Trophoblast cell (in vitro differentiated cells and primary cell): Measurements from ENCODE around the gene SCN11A.

Experiments used
- DNase-seq, 2 donors: peaks; one replicate each; pipeline ENCODE4 v3.0.0-alpha.2; 2016
- H2AFZ ChIP-seq: 2 replicates; pipeline ENCODE4 v1.6.1; 2013; ENCODE audit warnings: low read length, moderate library complexity, mild to moderate bottlenecking; ENCODE audit not compliant: insufficient read depth, poor library complexity
- H2AK5ac ChIP-seq: 2 replicates; pipeline ENCODE4 v1.6.1; 2013; ENCODE audit warnings: mild to moderate bottlenecking, low read length
- H2BK120ac ChIP-seq: 2 replicates; pipeline ENCODE4 v1.6.1; 2013; ENCODE audit warnings: low read length, mild to moderate bottlenecking, moderate library complexity; ENCODE audit not compliant: insufficient read depth, poor library complexity
- H2BK12ac ChIP-seq: 2 replicates; pipeline ENCODE4 v1.6.1; 2013; ENCODE audit warnings: mild to moderate bottlenecking, low read length, moderate library complexity
- H2BK5ac ChIP-seq: 2 replicates; pipeline ENCODE4 v1.6.1; 2013; ENCODE audit warnings: low read length, low read depth, moderate library complexity, mild to moderate bottlenecking; ENCODE audit not compliant: poor library complexity
- H3K14ac ChIP-seq: 2 replicates; pipeline ENCODE4 v1.6.1; 2013; ENCODE audit warnings: mild to moderate bottlenecking, low read length
- H3K18ac ChIP-seq: 2 replicates; pipeline ENCODE4 v1.6.1; 2013; ENCODE audit warnings: mild to moderate bottlenecking, low read length
- H3K23ac ChIP-seq: 2 replicates; pipeline ENCODE4 v1.6.1; 2013; ENCODE audit warnings: low read length
- H3K27ac ChIP-seq: 2 replicates; pipeline ENCODE4 v1.5.1; 2013; ENCODE audit warnings: low read depth, mild to moderate bottlenecking, inconsistent platforms, low read length, moderate library complexity
- H3K27me3 ChIP-seq: 2 replicates; pipeline ENCODE4 v1.6.1; 2013; ENCODE audit warnings: inconsistent platforms, mild to moderate bottlenecking, low read length, moderate library complexity; ENCODE audit not compliant: insufficient read depth
- H3K36me3 ChIP-seq, 2 experiments: 1 replicate in 1 of 2; 2 replicates in 1 of 2; pipeline ENCODE4 v1.6.1; 2013; ENCODE audit warnings: low read length in 2 of 2, mild to moderate bottlenecking in 2 of 2, moderate library complexity in 1 of 2; ENCODE audit not compliant: insufficient read depth in 2 of 2, control insufficient read depth in 1 of 2
- H3K4ac ChIP-seq: 2 replicates; pipeline ENCODE4 v1.6.1; 2013; ENCODE audit warnings: low read depth, mild to moderate bottlenecking, low read length, moderate library complexity
- H3K4me1 ChIP-seq, 2 experiments: 1 replicate in 1 of 2; 2 replicates in 1 of 2; pipeline ENCODE4 v1.6.1; 2013; ENCODE audit warnings: low read length in 2 of 2, mild to moderate bottlenecking in 2 of 2, moderate library complexity in 1 of 2; ENCODE audit not compliant: insufficient read depth in 2 of 2, control insufficient read depth in 1 of 2
- H3K4me2 ChIP-seq: 2 replicates; pipeline ENCODE4 v1.6.1; 2013; ENCODE audit warnings: inconsistent platforms, mild to moderate bottlenecking, low read length, moderate library complexity
- H3K4me3 ChIP-seq: 2 replicates; pipeline ENCODE4 v1.5.1; 2013; ENCODE audit warnings: mild to moderate bottlenecking, low read depth, low read length, inconsistent platforms
- H3K79me1 ChIP-seq: one replicate; pipeline ENCODE4 v1.6.1; 2013; ENCODE audit warnings: low read length
- H3K79me2 ChIP-seq: 2 replicates; pipeline ENCODE4 v1.6.1; 2013; ENCODE audit warnings: low read length, mild to moderate bottlenecking; ENCODE audit not compliant: control insufficient read depth, insufficient read depth, poor library complexity
- H3K9ac ChIP-seq: 2 replicates; pipeline ENCODE4 v1.6.1; 2013; ENCODE audit warnings: mild to moderate bottlenecking, low read length
- H3K9me3 ChIP-seq: 2 replicates; pipeline ENCODE4 v1.6.1; 2013; ENCODE audit warnings: low read depth, mild to moderate bottlenecking, control low read depth, inconsistent platforms, low read length; ENCODE audit not compliant: insufficient read depth
- H4K12ac ChIP-seq: 2 replicates; pipeline ENCODE4 v1.6.1; 2013; ENCODE audit warnings: low read depth, mild to moderate bottlenecking, low read length, moderate library complexity
- H4K8ac ChIP-seq: 2 replicates; pipeline ENCODE4 v1.6.1; 2013; ENCODE audit warnings: low read depth, mild to moderate bottlenecking, low read length, moderate library complexity
- H4K91ac ChIP-seq: one replicate; pipeline ENCODE4 v1.6.1; 2013; ENCODE audit warnings: low read depth, mild to moderate bottlenecking, low read length, moderate library complexity
- WGBS: extraction: QIAGEN DNeasy Blood & Tissue Kit; methylation state at CpG from one replicate; pipeline ENCODE4 v1.1.7; 2013; ENCODE audit warnings: missing lambda C conversion rate; ENCODE audit not compliant: insufficient read length, insufficient coverage; ENCODE audit errors: extremely low coverage; 5-methylcytosine and 5-hydroxymethylcytosine counted together

Gene SCN11A

GRCh38 chr3:39021029-39021428 is 30.7 kb downstream of the SCN11A start:
- no peak overlapping the region for H3K18ac ChIP-seq
- no peak overlapping the region for H2BK120ac ChIP-seq
- no peaks in the 10 kb centered on the region for H3K27me3 ChIP-seq
- no peaks in the 10 kb centered on the region for H3K79me2 ChIP-seq
- H4K8ac ChIP-seq: no peak overlapping the region
- no peak overlapping the region for H4K12ac ChIP-seq
- H2BK12ac ChIP-seq: no peak overlapping the region
- no peak overlapping the region for H3K9ac ChIP-seq
- no CpG with 5 or more reads among the region's 1 CpG for WGBS
- DNase-seq: no peak
- H3K9me3 ChIP-seq: no peaks in the 10 kb centered on the region
- H3K4me1 ChIP-seq: peaks cover 0 to 3% of the 10 kb centered on the region in 2 experiments
- no peak overlapping the region for H3K27ac ChIP-seq
- no peak overlapping the region for H2AK5ac ChIP-seq
- no peak overlapping the region for H3K4me3 ChIP-seq
- H3K23ac ChIP-seq: no peak overlapping the region
- peaks cover 4% of the 10 kb centered on the region for H3K79me1 ChIP-seq
- no peak overlapping the region for H3K4me2 ChIP-seq
- H2AFZ ChIP-seq: no peak overlapping the region
- H3K14ac ChIP-seq: no peak overlapping the region
- no peaks in the 10 kb centered on the region for H3K36me3 ChIP-seq
- peak overlapping the region; percentile 65 for H4K91ac ChIP-seq
- H3K4ac ChIP-seq: no peak overlapping the region
- no peak overlapping the region for H2BK5ac ChIP-seq

- Histone ChIP-seq H3K4me2 (no peak overlapping the region), H3K27me3 (no peaks in the 10 kb centered on the region), H4K8ac (no peak overlapping the region), H3K4ac (no peak overlapping the region), H3K14ac (no peak overlapping the region), H2AFZ (no peak overlapping the region), H4K91ac (no peak overlapping the region), H4K12ac (no peak overlapping the region), H3K4me1 (peaks cover 0 to 3% of the 10 kb centered on the region in 2 experiments), H3K9ac (no peak overlapping the region), H3K9me3 (no peaks in the 10 kb centered on the region), H2BK5ac (no peak overlapping the region), H2BK12ac (no peak overlapping the region), H2AK5ac (no peak overlapping the region), H3K27ac (no peak overlapping the region), H3K36me3 (no peaks in the 10 kb centered on the region), H3K79me1 (peaks cover 4% of the 10 kb centered on the region), H3K79me2 (no peaks in the 10 kb centered on the region), H3K23ac (no peak overlapping the region), H2BK120ac (no peak overlapping the region), H3K4me3 (no peak overlapping the region), H3K18ac (no peak overlapping the region)
- no peak for DNase-seq
- no CpG with 5 or more reads among the region's 2 CpGs for WGBS
Measured at GRCh38 chr3:39019299-39019698, 32.4 kb downstream of the SCN11A start.

GRCh38 chr3:39015418-39015817 is 36.3 kb downstream of the SCN11A start:
- no CpG with 5 or more reads among the region's 3 CpGs for WGBS
- Histone ChIP-seq H3K4ac (no peak overlapping the region), H2BK12ac (no peak overlapping the region), H4K91ac (no peak overlapping the region), H3K23ac (no peak overlapping the region), H3K18ac (no peak overlapping the region), H3K9ac (no peak overlapping the region), H3K79me1 (peaks cover 3% of the 10 kb centered on the region), H3K36me3 (no peaks in the 10 kb centered on the region), H3K4me3 (no peak overlapping the region), H4K12ac (no peak overlapping the region), H4K8ac (no peak overlapping the region), H3K14ac (no peak overlapping the region), H2BK5ac (no peak overlapping the region), H2AFZ (no peak overlapping the region), H3K4me1 (peaks cover 0 to 2% of the 10 kb centered on the region in 2 experiments), H3K9me3 (no peaks in the 10 kb centered on the region), H2AK5ac (no peak overlapping the region), H3K4me2 (no peak overlapping the region), H3K27me3 (no peaks in the 10 kb centered on the region), H3K79me2 (no peaks in the 10 kb centered on the region), H2BK120ac (no peak overlapping the region), H3K27ac (no peak overlapping the region)
- no peak for DNase-seq

GRCh38 chr3:39013921-39014509 is 37.7 kb downstream of the SCN11A start:
- Histone ChIP-seq H4K8ac (no peak overlapping the region), H2BK120ac (no peak overlapping the region), H3K27me3 (no peaks in the 10 kb centered on the region), H3K36me3 (no peaks in the 10 kb centered on the region), H3K79me2 (no peaks in the 10 kb centered on the region), H3K18ac (no peak overlapping the region), H3K9me3 (no peaks in the 10 kb centered on the region), H3K4ac (no peak overlapping the region), H4K91ac (no peak overlapping the region), H3K9ac (no peak overlapping the region), H4K12ac (no peak overlapping the region), H2BK12ac (no peak overlapping the region), H3K23ac (no peak overlapping the region), H3K27ac (no peak overlapping the region), H3K4me3 (no peak overlapping the region), H3K14ac (no peak overlapping the region), H3K79me1 (peaks cover 3% of the 10 kb centered on the region), H3K4me1 (peaks cover 0 to 2% of the 10 kb centered on the region in 2 experiments), H3K4me2 (no peak overlapping the region), H2AK5ac (no peak overlapping the region), H2BK5ac (no peak overlapping the region), H2AFZ (no peak overlapping the region)
- WGBS: no CpG with 5 or more reads among the region's 4 CpGs
- peak; percentile 74 to 83 for DNase-seq
